ENCODE data around the gene ZNF652.
"Not testable (repeated sequence)": the region's sequence is repeated elsewhere in the genome, so short reads cannot be mapped to it uniquely, and the experiment has no call there.

Gene ZNF652

GRCh38 chr17:49361902-49362722 is at the start of gene ZNF652:
TSS of gene ZNF652 (minus strand) at chr17:49362250. CDS start at chr17:49317725, 44,525 bp downstream.
- peak; percentile 92 for DNase-seq

GRCh38 chr17:49409066-49409465 is 47.0 kb upstream of the ZNF652 start:
- DNase-seq: no peak

- DNase-seq: peak; percentile 73
These were observed 46.0 kb upstream of the ZNF652 start for GRCh38 chr17:49407981-49408501.

GRCh38 chr17:49407086-49407485 is 45.0 kb upstream of the ZNF652 start:
- DNase-seq: no peak

GRCh38 chr17:49406421-49407061 is 44.5 kb upstream of the ZNF652 start:
- no peak for DNase-seq

- DNase-seq: no peak
These were observed 42.9 kb upstream of the ZNF652 start for GRCh38 chr17:49404906-49405305.

- no peak for DNase-seq
These were observed 42.3 kb upstream of the ZNF652 start for GRCh38 chr17:49404361-49404760.

- no peak for DNase-seq
These were observed 41.7 kb upstream of the ZNF652 start for GRCh38 chr17:49403514-49404289.

- no peak for DNase-seq
These were observed 40.7 kb upstream of the ZNF652 start for GRCh38 chr17:49402706-49403105.

GRCh38 chr17:49401971-49402611 is 40.0 kb upstream of the ZNF652 start:
- no peak for DNase-seq

GRCh38 chr17:49399995-49400394 is 37.9 kb upstream of the ZNF652 start:
- DNase-seq: no peak

- DNase-seq: no peak
These were observed 35.5 kb upstream of the ZNF652 start for GRCh38 chr17:49397586-49397985.

- DNase-seq: no peak
These were observed 31.6 kb upstream of the ZNF652 start for GRCh38 chr17:49393491-49394255.

- no peak for DNase-seq
These were observed 28.7 kb upstream of the ZNF652 start for GRCh38 chr17:49390548-49391324.

GRCh38 chr17:49389514-49390347 is 27.7 kb upstream of the ZNF652 start:
- not testable (repeated sequence) for DNase-seq

- DNase-seq: no peak
These were observed 26.9 kb upstream of the ZNF652 start for GRCh38 chr17:49388692-49389513.

- DNase-seq: no peak
These were observed 26.2 kb upstream of the ZNF652 start for GRCh38 chr17:49388290-49388640.

GRCh38 chr17:49387498-49388289 is 25.6 kb upstream of the ZNF652 start:
- DNase-seq: no peak

GRCh38 chr17:49386373-49386772 is 24.3 kb upstream of the ZNF652 start:
- no peak for DNase-seq

Data from NCI-H1092 treated with DMSO at 0.1 percent for 48 hours (cell line).